ENCODE data around the gene HDC. TPM values are rescaled to one million over a fixed set of nuclear protein-coding genes. Genes with fewer than 3 reads are reported as not detected.

Gene HDC
- total RNA-seq, 1 donor from 2014 or later = 4.1 TPM

- no peaks in the 10 kb centered on the region for H3K36me3 ChIP-seq
- no peak overlapping the region for H3K27ac ChIP-seq
- ATAC-seq = no peak
- no peak for TF ChIP-seq CTCF (IDR thresholded peaks at IDR 0.05)
- intact Hi-C loops (cut with DNase I) = no loop called here
- H3K4me3 ChIP-seq = no peak overlapping the region
- no peak for DNase-seq
- no peaks in the 10 kb centered on the region for H3K4me1 ChIP-seq
- no peaks in the 10 kb centered on the region for H3K27me3 ChIP-seq
- H3K9me3 ChIP-seq = no peaks in the 10 kb centered on the region
These were observed 23.7 kb downstream of the HDC start for GRCh38 chr15:50241684-50242450.

GRCh38 chr15:50238255-50238654 is 27.3 kb downstream of the HDC start:
- H3K36me3 ChIP-seq = no peaks in the 10 kb centered on the region
- no peak for ATAC-seq
- no peaks in the 10 kb centered on the region for H3K27me3 ChIP-seq
- DNase-seq = no peak
- H3K4me1 ChIP-seq = no peaks in the 10 kb centered on the region
- intact Hi-C loops (cut with DNase I) = no loop called here
- no peak for TF ChIP-seq CTCF (IDR thresholded peaks at IDR 0.05)
- H3K9me3 ChIP-seq = no peaks in the 10 kb centered on the region
- H3K4me3 ChIP-seq = no peak overlapping the region
- no peak overlapping the region for H3K27ac ChIP-seq

GRCh38 chr15:50236433-50236832 is 29.1 kb downstream of the HDC start:
- no peaks in the 10 kb centered on the region for H3K36me3 ChIP-seq
- no peak for TF ChIP-seq CTCF (IDR thresholded peaks at IDR 0.05)
- no peaks in the 10 kb centered on the region for H3K27me3 ChIP-seq
- DNase-seq (no peak), ATAC-seq (no peak)
- intact Hi-C loops (cut with DNase I) = no loop called here
- H3K27ac ChIP-seq = no peak overlapping the region
- no peak overlapping the region for H3K4me3 ChIP-seq
- H3K9me3 ChIP-seq = no peaks in the 10 kb centered on the region
- H3K4me1 ChIP-seq = no peaks in the 10 kb centered on the region

- no peak for ATAC-seq
- intact Hi-C loops (cut with DNase I) = no loop called here
- DNase-seq = no peak
- Histone ChIP-seq H3K9me3 (no peaks in the 10 kb centered on the region), H3K27ac (no peak overlapping the region), H3K4me3 (no peak overlapping the region), H3K27me3 (no peaks in the 10 kb centered on the region), H3K4me1 (no peaks in the 10 kb centered on the region), H3K36me3 (no peaks in the 10 kb centered on the region)
- TF ChIP-seq CTCF (IDR thresholded peaks at IDR 0.05) = no peak
These were observed 29.7 kb downstream of the HDC start for GRCh38 chr15:50235794-50236193.

GRCh38 chr15:50234764-50235163 is 30.8 kb downstream of the HDC start:
- intact Hi-C loops (cut with DNase I) = no loop called here

More at GRCh38 chr15:50234764-50235163, 30.8 kb downstream of the HDC start:
- Histone ChIP-seq H3K27me3 (no peaks in the 10 kb centered on the region), H3K4me3 (no peak overlapping the region), H3K4me1 (no peaks in the 10 kb centered on the region), H3K36me3 (no peaks in the 10 kb centered on the region), H3K27ac (no peak overlapping the region), H3K9me3 (no peaks in the 10 kb centered on the region)
- DNase-seq = no peak
- no peak for TF ChIP-seq CTCF (IDR thresholded peaks at IDR 0.05)
- no peak for ATAC-seq
